ENCODE measurements around the gene SIGLEC1. TPM values are rescaled to one million over a fixed set of nuclear protein-coding genes. Genes with fewer than 3 reads are reported as not detected.
A peak's percentile ranks its signal among the peaks of the same experiment; 100 is the strongest.

Gene SIGLEC1
- total and polyA plus RNA-seq, 2 of the 8 experiments (the other 6 are each of a cell fraction or from before 2014, with no cell fraction given) = 0.02 TPM; not detected in 1

GRCh38 chr20:3730803-3731672, 18.6 kb upstream of the SIGLEC1 start:
- Histone ChIP-seq H3K4ac (replicated peaks; ENCODE audit: insufficient read length, low read depth, low read length) (no peak overlapping the region), H2BK15ac (ENCODE audit: low read length) (peak overlapping the region; percentile 77), H3K27me3 (replicated peaks in 1 of 4; ENCODE audit: control insufficient read depth in 3 of 4, extremely low read depth in 1 of 4, insufficient read depth in 3 of 4, low read length in 3 of 4) (peaks cover 1 to 26% (median 22%) of the 10 kb centered on the region in 4 experiments; a peak in 6 of 7 replicates), H2BK120ac (replicated peaks; ENCODE audit: low read depth, low read length) (no peak overlapping the region), H3K56ac (replicated peaks; ENCODE audit: insufficient read length, low read depth, low read length) (no peak overlapping the region), H3K79me1 (ENCODE audit: low read depth, low read length) (no peaks in the 10 kb centered on the region), H4K8ac (ENCODE audit: extremely low read depth, insufficient read depth, low read length) (no peak overlapping the region; the same call in 1 of the 2 replicates), H3K79me2 (ENCODE audit: control insufficient read depth in 1 of 2, insufficient read depth in 2 of 2, low read length in 2 of 2) (no peaks in the 10 kb centered on the region), H3K4me1 (replicated peaks in 1 of 4; ENCODE audit: control insufficient read depth in 3 of 4, insufficient read depth in 4 of 4, low read length in 3 of 4) (peaks cover 0 to 19% (median 15%) of the 10 kb centered on the region in 4 experiments; a peak in 5 of 7 replicates), H4K5ac (ENCODE audit: insufficient read length, low read depth, low read length) (no peak overlapping the region), H2AK5ac (ENCODE audit: low read depth, low read length) (no peak overlapping the region), H3K9ac (replicated peaks in 1 of 4; ENCODE audit: extremely low read depth in 1 of 4, low read depth in 3 of 4, low read length in 3 of 4) (no peak overlapping the region; a peak in 1 of 7 replicates), H3K23me2 (ENCODE audit: low read depth, low read length) (0 out of 2 replicates have a peak, but pooled peaks cover 3% of the 10 kb centered on the region), H3K23ac (ENCODE audit: insufficient read length) (no peak overlapping the region), H3K4me2 (ENCODE audit: insufficient read depth in 1 of 2, low read depth in 2 of 2, low read length in 2 of 2) (no peak overlapping the region), H3K9me3 (ENCODE audit: insufficient read depth in 2 of 2, low read depth in 1 of 2, low read length in 1 of 2) (no peaks in the 10 kb centered on the region), H3K14ac (ENCODE audit: insufficient read length) (no peak overlapping the region), H4K20me1 (replicated peaks in 1 of 2; ENCODE audit: control insufficient read depth in 1 of 2, insufficient read depth in 2 of 2, low read length in 2 of 2) (peaks cover 0 to 2% of the 10 kb centered on the region in 2 experiments), H2AFZ (ENCODE audit: low read length) (no peak overlapping the region), H2BK5ac (ENCODE audit: low read depth, low read length) (no peak overlapping the region), H3K4me3 (ENCODE audit: extremely low read depth in 1 of 4, insufficient read depth in 2 of 4, low read depth in 3 of 4, low read length in 4 of 4) (no peak overlapping the region), H2BK20ac (ENCODE audit: low read length) (0 out of 2 replicates have a peak overlapping the region, but pooled peaks have one; percentile 48), H4K91ac (replicated peaks; ENCODE audit: insufficient read length, low read length) (peak overlapping the region; percentile 4), H3K27ac (ENCODE audit: low read depth, low read length) (no peak overlapping the region), H3K18ac (ENCODE audit: extremely low read depth, low read length) (no peak overlapping the region), H2BK12ac (ENCODE audit: low read depth, low read length) (peak overlapping the region; percentile 18; the same call in 1 of the 2 replicates), H3K36me3 (ENCODE audit: control insufficient read depth in 2 of 4, insufficient read depth in 4 of 4, low read length in 3 of 4) (no peaks in the 10 kb centered on the region)
- POLR2A ChIA-PET (ENCODE audit: partially characterized antibody) = interaction anchor here (1.0 to 3.0 kb wide), 9 partner anchors 11 to 53 kb away, joined by 3 to 13 read pairs (median 5); no protein-coding TSS in a partner anchor
- no peak for FAIRE-seq
- CTCF ChIA-PET (ENCODE audit: partially characterized antibody) = interaction anchor here (1.0 to 17.6 kb wide), 10 partner anchors 11 to 57 kb away, joined by 3 to 221 read pairs (median 6); partner anchors contain the start of gene SIGLEC1
- DNase-seq (ENCODE audit: low read depth in 1 of 2, low spot score in 2 of 2) = no peak
- WGBS, 2 experiments (ENCODE audit: extremely low coverage in 1 of 2, insufficient coverage in 1 of 2, insufficient read length in 1 of 2, insufficient replicate concordance in 2 of 2, low coverage in 1 of 2, low lambda C conversion rate in 2 of 2, missing lambda C conversion rate in 1 of 2) = 90% methylated on average over 12 of the region's 12 CpGs; no CpG with 5 or more reads in 1 of the 2 experiments
- TF ChIP-seq SIX5 (IDR thresholded peaks at IDR 0.05; ENCODE audit: low read depth, low read length) (no peak), BACH1 (IDR thresholded peaks at IDR 0.05; ENCODE audit: low read length) (no peak), NANOG (IDR thresholded peaks at IDR 0.05; ENCODE audit: insufficient read depth, low read depth, low read length, poor library complexity, severe bottlenecking) (no peak), EGR1 (IDR thresholded peaks at IDR 0.05; ENCODE audit: borderline replicate concordance, low read depth, low read length) (no peak), TEAD4 (IDR thresholded peaks at IDR 0.05; ENCODE audit: low read depth, low read length) (no peak), POLR2AphosphoS5 (IDR thresholded peaks at IDR 0.05; ENCODE audit: low read depth, low read length) (no peak), CHD2 (IDR thresholded peaks at IDR 0.05; ENCODE audit: low read length) (no peak), BRCA1 (IDR thresholded peaks at IDR 0.05; ENCODE audit: low read depth, low read length) (no peak), RAD21 (IDR thresholded peaks at IDR 0.05 in 1 of 2, conservative IDR thresholded peaks at IDR 0.05 in 1 of 2; ENCODE audit: low read depth in 2 of 2, low read length in 2 of 2) (no peak), KDM5A (IDR thresholded peaks at IDR 0.05; ENCODE audit: low read length) (no peak)
- TF ChIP-seq, protein P1, sequence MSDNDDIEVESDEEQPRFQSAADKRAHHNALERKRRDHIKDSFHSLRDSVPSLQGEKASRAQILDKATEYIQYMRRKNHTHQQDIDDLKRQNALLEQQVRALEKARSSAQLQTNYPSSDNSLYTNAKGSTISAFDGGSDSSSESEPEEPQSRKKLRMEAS (IDR thresholded peaks at IDR 0.05) = no peak

All from H1 (cell line).